NCI-H1436 (cell line): ENCODE data around the gene KEAP1.
"Not testable (repeated sequence)": the region's sequence is repeated elsewhere in the genome, so short reads cannot be mapped to it uniquely, and the experiment has no call there.

Source experiments
- DNase-seq: peaks from one replicate; lab custom pipeline; 2025; lab: John Stamatoyannopoulos, UW

Gene KEAP1

GRCh38 chr19:10503002-10503789 lies at the start of gene KEAP1:
Gene KEAP1 (minus strand): TSS chr19:10503356. CDS start chr19:10500033, 3,323 bp downstream.
- DNase-seq = peak; percentile 25

- DNase-seq = peak; percentile 7
Measured at GRCh38 chr19:10552510-10553053, 49.4 kb upstream of the KEAP1 start.

GRCh38 chr19:10551698-10552301 lies 48.6 kb upstream of the KEAP1 start:
- peak; percentile 0 for DNase-seq

- not testable (repeated sequence) for DNase-seq
Measured at GRCh38 chr19:10551006-10551405, 47.9 kb upstream of the KEAP1 start.

- DNase-seq = no peak
Measured at GRCh38 chr19:10550336-10550735, 47.2 kb upstream of the KEAP1 start.

- DNase-seq = no peak
Measured at GRCh38 chr19:10549733-10550132, 46.6 kb upstream of the KEAP1 start.

- no peak for DNase-seq
Measured at GRCh38 chr19:10548746-10549276, 45.7 kb upstream of the KEAP1 start.

GRCh38 chr19:10546817-10547216 lies 43.7 kb upstream of the KEAP1 start:
- DNase-seq = no peak

GRCh38 chr19:10544753-10545251 lies 41.6 kb upstream of the KEAP1 start:
- DNase-seq = no peak

GRCh38 chr19:10544242-10544752 lies 41.1 kb upstream of the KEAP1 start:
- no peak for DNase-seq

GRCh38 chr19:10543420-10544241 lies 40.5 kb upstream of the KEAP1 start, which contains the start of gene ATG4D:
Gene ATG4D (plus strand): TSS chr19:10543904. CDS start chr19:10544091, 187 bp downstream.
- peak; percentile 87 for DNase-seq

GRCh38 chr19:10543059-10543419 lies 39.9 kb upstream of the KEAP1 start:
- DNase-seq = no peak

GRCh38 chr19:10539016-10539415 lies 35.9 kb upstream of the KEAP1 start:
- not testable (repeated sequence) for DNase-seq

GRCh38 chr19:10538204-10538983 lies 35.2 kb upstream of the KEAP1 start:
- no peak for DNase-seq

GRCh38 chr19:10537668-10538067 lies 34.5 kb upstream of the KEAP1 start:
- DNase-seq = no peak

GRCh38 chr19:10535613-10536012 lies 32.5 kb upstream of the KEAP1 start:
- no peak for DNase-seq

GRCh38 chr19:10533646-10534386 lies 30.7 kb upstream of the KEAP1 start:
- DNase-seq = no peak

- no peak for DNase-seq
Measured at GRCh38 chr19:10532457-10532856, 29.3 kb upstream of the KEAP1 start.

- DNase-seq = not testable (repeated sequence)
Measured at GRCh38 chr19:10526887-10527286, 23.7 kb upstream of the KEAP1 start.

- DNase-seq = no peak
Measured at GRCh38 chr19:10525636-10526035, 22.5 kb upstream of the KEAP1 start.
